Adipocyte (in vitro differentiated cells): ENCODE results near the gene TMEFF1.

Experiments used
- DNase-seq: peaks from one replicate; pipeline ENCODE4 v3.0.0-alpha.2; 2015; ENCODE audit warnings: low read depth
- H3K27me3 ChIP-seq: replicated peaks from 2 replicates; pipeline ENCODE4 v1.7.0; 2013; ENCODE audit warnings: mild to moderate bottlenecking, low read length, moderate library complexity; ENCODE audit not compliant: control insufficient read depth, insufficient read depth
- H3K36me3 ChIP-seq: 2 replicates; pipeline ENCODE4 v1.7.0; 2013; ENCODE audit warnings: low read length, mild to moderate bottlenecking, moderate library complexity; ENCODE audit not compliant: control insufficient read depth, insufficient read depth, severe bottlenecking
- H3K4me1 ChIP-seq: 2 replicates; pipeline ENCODE4 v1.7.0; 2013; ENCODE audit warnings: mild to moderate bottlenecking, low read length, moderate library complexity; ENCODE audit not compliant: control insufficient read depth, insufficient read depth
- H3K4me3 ChIP-seq: 2 replicates; pipeline ENCODE4 v1.7.0; 2013; ENCODE audit warnings: mild to moderate bottlenecking, low read length, moderate library complexity
- H3K9ac ChIP-seq: 2 replicates; pipeline ENCODE4 v1.7.0; 2013; ENCODE audit warnings: mild to moderate bottlenecking, low read length, moderate library complexity
- H3K9me3 ChIP-seq: 2 replicates; pipeline ENCODE4 v1.7.0; 2013; ENCODE audit warnings: mild to moderate bottlenecking, low read length, moderate library complexity; ENCODE audit not compliant: control insufficient read depth

Gene TMEFF1

DNA sequence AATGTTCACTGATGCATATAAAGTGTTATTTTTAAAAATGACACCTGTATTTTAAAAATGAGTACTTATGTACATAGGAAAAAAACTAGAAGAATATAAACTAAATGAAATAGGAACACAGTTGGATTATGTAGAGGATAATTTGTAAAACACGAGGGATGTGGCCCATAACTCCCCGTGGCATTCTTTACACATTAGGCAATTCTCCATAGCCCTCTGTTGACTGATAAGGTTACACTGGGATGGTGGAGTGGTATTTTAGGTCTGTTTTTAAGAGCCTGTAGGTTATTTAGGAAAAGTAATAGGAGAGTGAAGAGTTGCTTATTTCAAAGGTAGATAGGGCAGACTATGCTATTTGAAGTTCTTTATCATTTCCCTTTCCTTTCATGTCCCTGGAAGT, 106.7 kb downstream of the TMEFF1 start:
- Histone ChIP-seq H3K4me1 (peaks cover 45% of the 10 kb centered on the region), H3K9me3 (no peaks in the 10 kb centered on the region), H3K9ac (no peak overlapping the region), H3K27me3 (no peaks in the 10 kb centered on the region), H3K36me3 (no peaks in the 10 kb centered on the region), H3K4me3 (peak overlapping the region; percentile 36)
- peak; percentile 69 for DNase-seq

DNA sequence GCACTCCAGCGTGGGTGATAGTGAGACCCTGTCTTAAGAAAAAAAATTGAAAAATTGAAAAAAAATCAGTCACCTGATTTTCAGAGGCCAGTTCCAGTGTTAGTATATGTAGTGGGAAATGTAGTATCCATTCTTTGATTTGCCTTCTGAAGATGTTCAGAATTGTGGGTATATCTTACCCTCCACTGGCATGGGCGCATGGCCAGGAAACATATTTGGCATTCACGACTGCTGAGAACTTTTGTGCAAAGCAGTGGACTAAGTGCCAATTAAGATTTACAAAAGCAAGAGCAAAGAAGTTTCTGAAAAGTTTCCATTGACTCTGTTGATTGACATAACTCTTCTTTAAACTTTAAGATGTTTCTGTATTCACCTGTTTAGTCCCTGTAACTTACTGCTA, 107.3 kb downstream of the TMEFF1 start:
- Histone ChIP-seq H3K36me3 (no peaks in the 10 kb centered on the region), H3K4me1 (peaks cover 43% of the 10 kb centered on the region), H3K9ac (no peak overlapping the region), H3K9me3 (no peaks in the 10 kb centered on the region), H3K4me3 (no peak overlapping the region), H3K27me3 (no peaks in the 10 kb centered on the region)
- no peak for DNase-seq

DNA sequence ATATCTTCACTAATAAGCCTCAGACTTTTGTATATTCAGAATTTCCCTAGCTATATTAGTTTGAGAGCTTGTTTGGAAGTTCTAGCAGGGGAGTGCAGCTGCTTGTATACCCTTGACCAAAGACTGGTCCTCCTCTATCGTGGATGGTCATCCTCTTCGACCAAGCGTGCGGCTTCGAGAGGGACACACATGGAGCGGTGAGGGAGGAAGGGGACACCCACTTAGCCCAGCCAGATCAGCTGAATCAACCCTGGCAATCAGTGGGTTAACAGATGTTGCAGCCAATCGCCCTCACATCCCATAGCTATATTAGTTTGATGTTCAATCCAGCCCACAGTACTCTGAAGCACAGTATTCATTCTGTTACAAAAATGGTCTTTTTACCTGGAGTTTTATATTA, 108.1 kb downstream of the TMEFF1 start:
- H3K27me3 ChIP-seq, result no peaks in the 10 kb centered on the region
- H3K36me3 ChIP-seq, result no peaks in the 10 kb centered on the region
- DNase-seq, result no peak
- H3K9me3 ChIP-seq, result no peaks in the 10 kb centered on the region
- H3K4me1 ChIP-seq, result peaks cover 35% of the 10 kb centered on the region
- H3K9ac ChIP-seq, result no peak overlapping the region
- no peak overlapping the region for H3K4me3 ChIP-seq

DNA sequence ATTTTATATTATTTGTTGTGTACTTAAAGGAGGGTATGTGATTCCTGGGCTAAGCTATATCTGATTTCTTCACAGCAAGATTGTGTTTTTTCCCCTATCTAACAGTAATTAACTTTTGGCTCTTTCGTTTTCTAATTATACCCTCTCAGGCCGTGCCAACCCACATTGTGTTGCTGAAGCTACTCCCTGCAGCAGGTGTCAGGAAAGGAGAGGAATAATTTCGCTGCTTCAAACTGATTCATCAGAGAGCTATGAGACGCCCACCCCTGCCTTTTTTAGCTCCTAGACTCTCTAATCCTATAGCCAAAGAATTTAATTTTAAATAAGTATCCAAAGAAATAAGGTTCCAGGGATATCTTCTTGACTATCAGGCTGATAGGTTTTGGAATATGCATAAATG, 108.7 kb downstream of the TMEFF1 start:
- H3K4me3 ChIP-seq, result no peak overlapping the region
- no peaks in the 10 kb centered on the region for H3K27me3 ChIP-seq
- no peaks in the 10 kb centered on the region for H3K36me3 ChIP-seq
- no peak overlapping the region for H3K9ac ChIP-seq
- H3K4me1 ChIP-seq, result peaks cover 29% of the 10 kb centered on the region
- H3K9me3 ChIP-seq, result no peaks in the 10 kb centered on the region
- no peak for DNase-seq

- Histone ChIP-seq H3K4me3 (no peak overlapping the region), H3K36me3 (no peaks in the 10 kb centered on the region), H3K9me3 (no peaks in the 10 kb centered on the region), H3K27me3 (no peaks in the 10 kb centered on the region), H3K9ac (no peak overlapping the region), H3K4me1 (peaks cover 14% of the 10 kb centered on the region)
- no peak for DNase-seq
These were observed 110.3 kb downstream of the TMEFF1 start for GRCh38 chr9:100583014-100583802.

DNA sequence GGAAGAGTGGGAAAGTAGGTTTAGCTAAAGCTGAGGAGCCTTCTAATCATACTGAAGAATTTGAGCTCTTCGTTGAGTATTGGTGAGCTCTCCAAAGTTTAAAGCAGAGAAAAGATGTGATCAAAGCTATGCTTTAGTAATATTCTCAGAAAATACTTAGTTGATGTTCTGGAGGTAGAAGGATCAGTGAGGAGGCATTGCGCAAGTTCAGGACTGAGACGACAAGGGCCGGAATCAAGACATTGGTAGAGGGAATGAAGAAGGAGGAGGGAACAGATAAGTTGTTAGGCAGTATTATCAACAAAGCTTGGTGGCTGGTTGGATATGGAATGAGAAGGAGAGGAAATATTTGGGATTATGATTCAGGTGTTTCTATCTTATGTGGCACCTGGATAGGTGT, 112.0 kb downstream of the TMEFF1 start:
- Histone ChIP-seq H3K9me3 (no peaks in the 10 kb centered on the region), H3K27me3 (no peaks in the 10 kb centered on the region), H3K4me1 (peaks cover 13% of the 10 kb centered on the region), H3K36me3 (no peaks in the 10 kb centered on the region), H3K4me3 (no peak overlapping the region), H3K9ac (no peak overlapping the region)
- DNase-seq, result no peak

GRCh38 chr9:100586093-100586492, 113.1 kb downstream of the TMEFF1 start:
- no peaks in the 10 kb centered on the region for H3K27me3 ChIP-seq
- peaks cover 17% of the 10 kb centered on the region for H3K4me1 ChIP-seq
- no peaks in the 10 kb centered on the region for H3K9me3 ChIP-seq
- no peak overlapping the region for H3K4me3 ChIP-seq
- no peak overlapping the region for H3K9ac ChIP-seq
- DNase-seq, result no peak
- H3K36me3 ChIP-seq, result no peaks in the 10 kb centered on the region

- no peaks in the 10 kb centered on the region for H3K9me3 ChIP-seq
- H3K36me3 ChIP-seq, result no peaks in the 10 kb centered on the region
- H3K4me1 ChIP-seq, result peaks cover 19% of the 10 kb centered on the region
- H3K4me3 ChIP-seq, result no peak overlapping the region
- no peaks in the 10 kb centered on the region for H3K27me3 ChIP-seq
- no peak for DNase-seq
- H3K9ac ChIP-seq, result no peak overlapping the region
These were observed 114.4 kb downstream of the TMEFF1 start for GRCh38 chr9:100587375-100587774.

- peak; percentile 55 for DNase-seq
- Histone ChIP-seq H3K4me3 (no peak overlapping the region), H3K27me3 (no peaks in the 10 kb centered on the region), H3K36me3 (no peaks in the 10 kb centered on the region), H3K4me1 (peaks cover 19% of the 10 kb centered on the region), H3K9ac (no peak overlapping the region), H3K9me3 (no peaks in the 10 kb centered on the region)
These were observed 116.6 kb downstream of the TMEFF1 start for GRCh38 chr9:100589582-100589981.

- H3K4me1 ChIP-seq, result peaks cover 19% of the 10 kb centered on the region
- no peaks in the 10 kb centered on the region for H3K36me3 ChIP-seq
- no peak overlapping the region for H3K4me3 ChIP-seq
- no peaks in the 10 kb centered on the region for H3K27me3 ChIP-seq
- no peaks in the 10 kb centered on the region for H3K9me3 ChIP-seq
- H3K9ac ChIP-seq, result no peak overlapping the region
- peak; percentile 51 for DNase-seq
These were observed 117.5 kb downstream of the TMEFF1 start for GRCh38 chr9:100590481-100590880.

DNA sequence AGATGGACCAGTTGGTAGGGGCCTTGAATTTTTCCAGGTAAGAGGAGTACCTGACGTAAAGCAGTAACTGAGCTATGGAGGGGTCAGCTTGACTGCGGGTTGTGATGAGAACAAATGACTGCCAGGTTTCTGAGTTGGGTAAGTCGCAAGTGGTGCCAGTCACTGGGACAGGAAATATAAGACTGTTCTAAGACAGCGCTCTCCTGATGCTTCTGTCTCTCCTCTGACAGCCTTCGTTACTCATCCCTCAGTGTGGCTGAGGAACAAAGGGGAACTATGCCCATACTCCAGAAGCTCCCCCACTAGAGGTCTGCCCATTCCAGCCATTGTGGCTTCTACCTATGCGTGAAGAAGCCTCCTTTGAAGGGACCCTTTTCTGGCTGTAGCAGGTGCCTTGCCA, 118.2 kb downstream of the TMEFF1 start:
- Histone ChIP-seq H3K4me1 (peaks cover 19% of the 10 kb centered on the region), H3K4me3 (no peak overlapping the region), H3K9ac (no peak overlapping the region), H3K36me3 (no peaks in the 10 kb centered on the region), H3K9me3 (no peaks in the 10 kb centered on the region), H3K27me3 (no peaks in the 10 kb centered on the region)
- DNase-seq, result no peak
